H1 (cell line): Measurements from ENCODE around the gene ACCSL. TPM values are rescaled to one million over a fixed set of nuclear protein-coding genes. Genes with fewer than 3 reads are reported as not detected.

Experiments used
- CTCF ChIA-PET: fragments of 300-600 bp; sonication (Branson Sonifier 250); formaldehyde crosslinking; loops from one replicate; lab custom pipeline; 2021; ENCODE audit not compliant: partially characterized antibody; lab: Charles Lee
- POLR2A ChIA-PET: fragments of 300-600 bp; sonication (Branson Sonifier 250); formaldehyde crosslinking; loops from one replicate; lab custom pipeline; 2021; ENCODE audit warnings: inconsistent platforms; ENCODE audit not compliant: partially characterized antibody; lab: Charles Lee
- DNase-seq, 2 experiments: peaks; one replicate each; pipeline versions ENCODE4 v3.0.0 to v3.0.0-alpha.2; 2010 to 2022; ENCODE audit warnings: low spot score in 2 of 2, low read depth in 1 of 2, mixed read lengths in 1 of 2
- FAIRE-seq: peaks from 2 replicates; lab custom pipeline; 2011; peaks lifted over from hg19 to GRCh38; lab: Jason Lieb, UNC
- H2AFZ ChIP-seq: 2 replicates; pipeline ENCODE4 v1.8.1; 2012; ENCODE audit warnings: low read length, inconsistent platforms
- H2AK5ac ChIP-seq: 2 replicates; pipeline ENCODE4 v1.6.1; 2013; ENCODE audit warnings: low read depth, low read length
- H2BK120ac ChIP-seq: replicated peaks from 2 replicates; pipeline ENCODE3; 2013; ENCODE audit warnings: low read depth, low read length, inconsistent platforms
- H2BK12ac ChIP-seq: 2 replicates; pipeline ENCODE4 v1.6.1; 2013; ENCODE audit warnings: low read depth, low read length
- H2BK15ac ChIP-seq: 2 replicates; pipeline ENCODE4 v1.6.1; 2013; ENCODE audit warnings: low read length
- H2BK20ac ChIP-seq: 2 replicates; pipeline ENCODE4 v1.6.1; 2013; ENCODE audit warnings: low read length
- H2BK5ac ChIP-seq: 2 replicates; pipeline ENCODE4 v1.6.1; 2013; ENCODE audit warnings: low read depth, low read length
- H3K14ac ChIP-seq: 2 replicates; pipeline ENCODE4 v1.6.1; 2013; ENCODE audit warnings: inconsistent platforms; ENCODE audit not compliant: insufficient read length
- H3K18ac ChIP-seq: 2 replicates; pipeline ENCODE4 v1.6.1; 2013; ENCODE audit warnings: low read length; ENCODE audit errors: extremely low read depth
- H3K23ac ChIP-seq: 2 replicates; pipeline ENCODE4 v1.6.1; 2013; ENCODE audit warnings: inconsistent platforms; ENCODE audit not compliant: insufficient read length
- H3K23me2 ChIP-seq: 2 replicates; pipeline ENCODE4 v1.6.1; 2013; ENCODE audit warnings: low read depth, low read length
- H3K27ac ChIP-seq: 2 replicates; pipeline ENCODE4 v1.6.1; 2011; ENCODE audit warnings: low read depth, low read length, inconsistent platforms
- H3K27me3 ChIP-seq, 4 experiments: replicated peaks in 1 of 4; 1 replicate in 1 of 4; 2 replicates in 3 of 4; pipeline versions ENCODE4 v1.6.1 to v1.8.1; 2011 to 2013; ENCODE audit warnings: low read length in 3 of 4, mild to moderate bottlenecking in 3 of 4, inconsistent platforms in 2 of 4, mixed read lengths in 2 of 4, moderate library complexity in 1 of 4; ENCODE audit not compliant: control insufficient read depth in 3 of 4, insufficient read depth in 3 of 4; ENCODE audit errors: extremely low read depth in 1 of 4
- H3K36me3 ChIP-seq, 4 experiments: 2 replicates each; pipeline versions ENCODE4 v1.6.1 to v1.8.1; 2011 to 2013; ENCODE audit warnings: mild to moderate bottlenecking in 4 of 4, low read length in 3 of 4, moderate library complexity in 2 of 4, control low read depth in 1 of 4, inconsistent platforms in 1 of 4; ENCODE audit not compliant: insufficient read depth in 4 of 4, control insufficient read depth in 2 of 4
- H3K4ac ChIP-seq: replicated peaks from 2 replicates; pipeline ENCODE3; 2013; ENCODE audit warnings: low read length, low read depth, mixed read lengths, inconsistent platforms; ENCODE audit not compliant: insufficient read length
- H3K4me1 ChIP-seq, 4 experiments: replicated peaks in 1 of 4; 1 replicate in 1 of 4; 2 replicates in 3 of 4; pipeline versions ENCODE4 v1.6.1 to v1.8.1; 2011 to 2013; ENCODE audit warnings: low read length in 3 of 4, inconsistent platforms in 2 of 4, mixed read lengths in 1 of 4; ENCODE audit not compliant: insufficient read depth in 4 of 4, control insufficient read depth in 3 of 4
- H3K4me2 ChIP-seq, 2 experiments: 2 replicates each; pipeline versions ENCODE4 v1.6.1 to v1.8.1; 2011 to 2013; ENCODE audit warnings: low read depth in 2 of 2, low read length in 2 of 2, control low read depth in 1 of 2, inconsistent platforms in 1 of 2, mild to moderate bottlenecking in 1 of 2; ENCODE audit not compliant: insufficient read depth in 1 of 2
- H3K4me3 ChIP-seq, 4 experiments: fragments of 200-600, 300-600 bp in 1 of 4; sonication (generic), shearing (Covaris generic), sonication (Bioruptor Twin) in 1 of 4; 2 replicates each; pipeline versions ENCODE4 v1.5.1 to v1.8.1; 2011 to 2016; ENCODE audit warnings: low read length in 4 of 4, low read depth in 3 of 4, control low read depth in 2 of 4, inconsistent platforms in 2 of 4, mild to moderate bottlenecking in 2 of 4, mixed read lengths in 1 of 4, moderate library complexity in 1 of 4; ENCODE audit not compliant: insufficient read depth in 2 of 4; ENCODE audit errors: extremely low read depth in 1 of 4
- H3K56ac ChIP-seq: replicated peaks from 2 replicates; pipeline ENCODE3; 2013; ENCODE audit warnings: low read depth, mild to moderate bottlenecking, mixed read lengths, low read length, inconsistent platforms; ENCODE audit not compliant: insufficient read length
- H3K79me1 ChIP-seq: 2 replicates; pipeline ENCODE4 v1.6.1; 2013; ENCODE audit warnings: low read depth, low read length, control low read depth
- H3K79me2 ChIP-seq, 2 experiments: 2 replicates each; pipeline versions ENCODE4 v1.6.1 to v1.8.1; 2012 to 2013; ENCODE audit warnings: low read length in 2 of 2, mild to moderate bottlenecking in 2 of 2, inconsistent platforms in 1 of 2; ENCODE audit not compliant: insufficient read depth in 2 of 2, control insufficient read depth in 1 of 2
- H3K9ac ChIP-seq, 4 experiments: replicated peaks in 1 of 4; 1 replicate in 1 of 4; 2 replicates in 3 of 4; pipeline versions ENCODE4 v1.6.1 to v1.8.1; 2011 to 2013; ENCODE audit warnings: low read depth in 3 of 4, low read length in 3 of 4, control low read depth in 2 of 4, mild to moderate bottlenecking in 2 of 4, moderate library complexity in 2 of 4, inconsistent platforms in 1 of 4; ENCODE audit errors: extremely low read depth in 1 of 4
- H3K9me3 ChIP-seq, 2 experiments: 2 replicates each; pipeline versions ENCODE4 v1.6.1 to v1.8.1; 2012 to 2013; ENCODE audit warnings: mild to moderate bottlenecking in 2 of 2, moderate library complexity in 2 of 2, control low read depth in 1 of 2, inconsistent platforms in 1 of 2, low read depth in 1 of 2, low read length in 1 of 2, mixed read lengths in 1 of 2; ENCODE audit not compliant: insufficient read depth in 2 of 2
- H4K20me1 ChIP-seq, 2 experiments: replicated peaks in 1 of 2; 2 replicates each; pipeline versions ENCODE3 to v1.8.1; 2011 to 2013; ENCODE audit warnings: inconsistent platforms in 2 of 2, low read length in 2 of 2, mild to moderate bottlenecking in 1 of 2; ENCODE audit not compliant: insufficient read depth in 2 of 2, control insufficient read depth in 1 of 2
- H4K5ac ChIP-seq: 2 replicates; pipeline ENCODE4 v1.6.1; 2013; ENCODE audit warnings: low read length, low read depth, mixed read lengths, inconsistent platforms; ENCODE audit not compliant: insufficient read length
- H4K8ac ChIP-seq: 2 replicates; pipeline ENCODE4 v1.8.0; 2013; ENCODE audit warnings: mild to moderate bottlenecking, moderate library complexity, low read length, inconsistent platforms; ENCODE audit not compliant: insufficient read depth; ENCODE audit errors: extremely low read depth
- H4K91ac ChIP-seq: replicated peaks from 2 replicates; pipeline ENCODE3; 2013; ENCODE audit warnings: low read length, mixed read lengths, inconsistent platforms; ENCODE audit not compliant: insufficient read length
- EP300 ChIP-seq, 2 experiments: IDR thresholded peaks; 1 replicate in 1 of 2; 2 replicates in 1 of 2; pipeline ENCODE4 v1.6.1; 2011 to 2012; ENCODE audit warnings: low read depth in 2 of 2, low read length in 2 of 2, mild to moderate bottlenecking in 2 of 2, borderline replicate concordance in 1 of 2, inconsistent platforms in 1 of 2, moderate library complexity in 1 of 2
- NANOG ChIP-seq: IDR thresholded peaks from 2 replicates; pipeline ENCODE4 v1.6.1; 2011; ENCODE audit warnings: low read length, low read depth, mild to moderate bottlenecking, inconsistent platforms; ENCODE audit not compliant: insufficient read depth, poor library complexity, severe bottlenecking
- WGBS, 2 experiments: shearing (Covaris generic) in 1 of 2; methylation state at CpG; one replicate each; pipeline versions ENCODE4 v1.1.6 to v1.1.7; 2013 to 2015; ENCODE audit warnings: low lambda C conversion rate in 2 of 2, mixed read lengths in 2 of 2, inconsistent platforms in 1 of 2, low coverage in 1 of 2, missing lambda C conversion rate in 1 of 2; ENCODE audit not compliant: insufficient replicate concordance in 2 of 2, insufficient coverage in 1 of 2, insufficient read length in 1 of 2; ENCODE audit errors: extremely low coverage in 1 of 2, missing lambda C conversion rate in 1 of 2; 5-methylcytosine and 5-hydroxymethylcytosine counted together
- polyA plus RNA-seq, 7 experiments: library from polyadenylated mRNA; depleted of rRNA in 3 of 7; stranded (reverse) in 5 of 7; unstranded in 2 of 7; fragments of >200 nt in 5 of 7; fragments of 200-250 nt in 2 of 7; gene quantifications; 1 replicate in 5 of 7; 2 replicates in 1 of 7; 4 replicates in 1 of 7; pipeline versions ENCODE4 v1.2.1 to v1.2.3, GENCODE V29; 2011 to 2013; ENCODE audit warnings: missing spikeins in 2 of 7, mixed read lengths in 2 of 7
- total RNA-seq: library from RNA; stranded (reverse); fragmentation: NEBNext Ultra II Directional; extraction: Animal tissue kit (Norgen Biotek cat#: 25700); gene quantifications from 2 replicates; pipeline ENCODE4 v1.2.1, GENCODE V29; 2021

ACCSL gene
- total and polyA plus RNA-seq, 2 of the 8 experiments (the other 6 are each of a cell fraction or from before 2014, with no cell fraction given) = not detected

DNA sequence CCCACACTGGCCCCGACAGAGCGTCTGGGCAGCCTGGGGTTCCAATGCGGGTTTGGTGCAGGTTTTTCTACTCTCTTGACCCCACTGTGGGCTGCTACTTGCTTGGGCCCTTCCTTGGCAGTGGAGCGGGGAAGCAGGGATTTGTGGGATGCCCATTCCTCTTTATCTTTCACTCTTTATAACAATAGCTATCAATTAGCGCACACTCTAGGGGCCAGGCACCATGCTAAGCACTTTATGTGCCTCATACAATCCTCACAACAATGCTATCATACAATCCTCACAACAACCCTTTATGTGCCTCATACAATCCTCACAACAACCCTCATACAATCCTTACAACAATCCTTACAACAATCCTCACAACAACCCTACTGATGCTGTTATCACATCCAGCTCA, 31.0 kb downstream of the ACCSL start:
- Histone ChIP-seq H3K14ac (no peak overlapping the region), H2BK5ac (no peak overlapping the region), H3K4me1 (peaks cover 0 to 5% (median 2%) of the 10 kb centered on the region in 4 experiments; a peak in 2 of 7 replicates), H3K56ac (no peak overlapping the region), H4K20me1 (no peaks in the 10 kb centered on the region), H3K9me3 (no peaks in the 10 kb centered on the region), H3K23me2 (no peaks in the 10 kb centered on the region), H3K36me3 (no peaks in the 10 kb centered on the region), H4K91ac (no peak overlapping the region), H2BK12ac (no peak overlapping the region), H3K79me2 (no peaks in the 10 kb centered on the region), H3K4ac (no peak overlapping the region), H3K79me1 (no peaks in the 10 kb centered on the region), H2BK20ac (no peak overlapping the region), H3K27me3 (no peaks in the 10 kb centered on the region), H4K8ac (no peak overlapping the region), H3K4me3 (no peak overlapping the region), H3K27ac (no peak overlapping the region), H3K18ac (no peak overlapping the region), H2BK15ac (no peak overlapping the region), H3K4me2 (no peak overlapping the region), H2AK5ac (no peak overlapping the region), H3K23ac (no peak overlapping the region), H2AFZ (no peak overlapping the region), H4K5ac (no peak overlapping the region), H3K9ac (no peak overlapping the region), H2BK120ac (no peak overlapping the region)
- FAIRE-seq (no peak), DNase-seq (no peak)
- WGBS, 2 experiments = 90% methylated on average over 5 of the region's 5 CpGs; no CpG with 5 or more reads in 1 of the 2 experiments
- ChIA-PET CTCF (interaction anchor here (0.5 to 3.2 kb wide), 4 partner anchors 9 to 16 kb away, joined by 3 to 16 read pairs (median 6); partner anchors contain the start of genes ACCS and EXT2), POLR2A (no interaction called here)
- TF ChIP-seq NANOG = peak; percentile 31
- TF ChIP-seq EP300 (IDR thresholded peaks at IDR 0.05; ENCODE audit: borderline replicate concordance in 1 of 2, low read depth in 2 of 2, low read length in 2 of 2) = no peak
